Activated gamma-delta T cell treated with Interleukin-2 at 50 U/mL for 16 hours (primary cell): ENCODE measurements around the gene PHF3.

Experiments used
- DNase-seq: peaks from one replicate; pipeline ENCODE4 v3.0.0-alpha.2; 2020

PHF3 gene

GRCh38 chr6:63635588-63636517, at the start of gene PHF3:
Gene PHF3 (plus strand): TSS chr6:63635802. CDS start chr6:63646552, 10,750 bp downstream.
- peak; percentile 86 for DNase-seq

GRCh38 chr6:63589952-63590411, 45.6 kb upstream of the PHF3 start:
- no peak for DNase-seq

GRCh38 chr6:63592886-63593285, 42.7 kb upstream of the PHF3 start:
- no peak for DNase-seq

- no peak for DNase-seq
These were observed 38.2 kb upstream of the PHF3 start for GRCh38 chr6:63597141-63598048.

GRCh38 chr6:63598049-63599036, 37.3 kb upstream of the PHF3 start:
- peak; percentile 70 for DNase-seq

GRCh38 chr6:63599243-63599642, 36.4 kb upstream of the PHF3 start:
- no peak for DNase-seq

- DNase-seq: no peak
These were observed 35.5 kb upstream of the PHF3 start for GRCh38 chr6:63600136-63600535.

- DNase-seq: no peak
These were observed 26.4 kb upstream of the PHF3 start for GRCh38 chr6:63609231-63609630.

- no peak for DNase-seq
These were observed 24.7 kb upstream of the PHF3 start for GRCh38 chr6:63610944-63611343.

GRCh38 chr6:63611560-63611959, 24.0 kb upstream of the PHF3 start:
- no peak for DNase-seq

- DNase-seq: no peak
These were observed 20.0 kb upstream of the PHF3 start for GRCh38 chr6:63615590-63615989.

- DNase-seq: no peak
These were observed 11.5 kb upstream of the PHF3 start for GRCh38 chr6:63624091-63624490.

GRCh38 chr6:63630466-63630865, 5.1 kb upstream of the PHF3 start:
- no peak for DNase-seq

GRCh38 chr6:63634630-63635029, 972 bp upstream of the PHF3 start:
- no peak for DNase-seq

GRCh38 chr6:63635215-63635587, 401 bp upstream of the PHF3 start:
- no peak for DNase-seq

GRCh38 chr6:63636518-63637021, 968 bp downstream of the PHF3 start:
- DNase-seq: peak; percentile 43

- DNase-seq: no peak
These were observed 2.4 kb downstream of the PHF3 start for GRCh38 chr6:63637865-63638445.

GRCh38 chr6:63640062-63640461, 4.5 kb downstream of the PHF3 start:
- DNase-seq: no peak

- no peak for DNase-seq
These were observed 8.3 kb downstream of the PHF3 start for GRCh38 chr6:63643862-63644261.

GRCh38 chr6:63644668-63645326, 9.2 kb downstream of the PHF3 start:
- DNase-seq: no peak

GRCh38 chr6:63649269-63649668, 13.7 kb downstream of the PHF3 start:
- DNase-seq: no peak
